ENCODE measurements around the gene TNFSF12. TPM values are rescaled to one million over a fixed set of nuclear protein-coding genes. Genes with fewer than 3 reads are reported as not detected.

TNFSF12 gene
- total RNA-seq, 3 donors from 2014 or later: 39.3 to 65.3 (median 41.1) TPM

- H3K27ac ChIP-seq: no peak overlapping the region
- H3K27me3 ChIP-seq: no peaks in the 10 kb centered on the region
- no peak overlapping the region for H3K4me3 ChIP-seq
- TF ChIP-seq POLR2A (IDR thresholded peaks at IDR 0.05): no peak
- no peak for TF ChIP-seq CTCF (IDR thresholded peaks at IDR 0.05)
- TF ChIP-seq POLR2AphosphoS5 (IDR thresholded peaks at IDR 0.05): no peak
- peaks cover 9% of the 10 kb centered on the region for H3K36me3 ChIP-seq
- DNase-seq (ENCODE audit: low spot score in 2 of 2): no peak
- H3K9me3 ChIP-seq: no peaks in the 10 kb centered on the region
- H3K4me1 ChIP-seq: no peaks in the 10 kb centered on the region
- intact Hi-C loops (cut with DNase I; ENCODE audit: low total_unique reads): loop anchor here (10.0 kb wide), 1 partner anchor 54 kb away; the partner anchor contains the start of gene SENP3
These were observed 37.8 kb upstream of the TNFSF12 start for GRCh38 chr17:7511108-7511507.

GRCh38 chr17:7512105-7512504 lies 36.8 kb upstream of the TNFSF12 start:
- H3K4me3 ChIP-seq: no peak overlapping the region
- no peak overlapping the region for H3K27ac ChIP-seq
- no peaks in the 10 kb centered on the region for H3K4me1 ChIP-seq
- intact Hi-C loops (cut with DNase I; ENCODE audit: low total_unique reads): loop anchor here (10.0 kb wide), 1 partner anchor 53 kb away; the partner anchor contains the start of gene SENP3
- no peaks in the 10 kb centered on the region for H3K9me3 ChIP-seq
- no peaks in the 10 kb centered on the region for H3K27me3 ChIP-seq
- TF ChIP-seq CTCF (IDR thresholded peaks at IDR 0.05): no peak
- TF ChIP-seq POLR2AphosphoS5 (IDR thresholded peaks at IDR 0.05): no peak
- TF ChIP-seq POLR2A (IDR thresholded peaks at IDR 0.05): no peak
- no peak for DNase-seq (ENCODE audit: low spot score in 2 of 2)
- H3K36me3 ChIP-seq: peaks cover 5% of the 10 kb centered on the region

- intact Hi-C loops (cut with DNase I; ENCODE audit: low total_unique reads): loop anchor here (10.0 kb wide), 1 partner anchor 52 kb away; the partner anchor contains the start of gene SENP3
- Histone ChIP-seq H3K4me1 (no peaks in the 10 kb centered on the region), H3K27ac (no peak overlapping the region), H3K36me3 (peaks cover 5% of the 10 kb centered on the region), H3K4me3 (no peak overlapping the region), H3K27me3 (no peaks in the 10 kb centered on the region), H3K9me3 (no peaks in the 10 kb centered on the region)
- no peak for TF ChIP-seq CTCF (IDR thresholded peaks at IDR 0.05)
- DNase-seq (ENCODE audit: low spot score in 2 of 2): no peak
These were observed 35.9 kb upstream of the TNFSF12 start for GRCh38 chr17:7512824-7513540.

GRCh38 chr17:7513850-7514419 lies 34.9 kb upstream of the TNFSF12 start:
- TF ChIP-seq POLR2A (IDR thresholded peaks at IDR 0.05) (no peak), CTCF (IDR thresholded peaks at IDR 0.05) (no peak), POLR2AphosphoS5 (IDR thresholded peaks at IDR 0.05) (no peak)
- intact Hi-C loops (cut with DNase I; ENCODE audit: low total_unique reads): loop anchor here (10.0 kb wide), 1 partner anchor 51 kb away; the partner anchor contains the start of gene SENP3
- Histone ChIP-seq H3K27ac (peak overlapping the region in 1 of 2 donors; percentile 38), H3K27me3 (no peaks in the 10 kb centered on the region), H3K36me3 (peaks cover 5% of the 10 kb centered on the region), H3K4me3 (no peak overlapping the region), H3K9me3 (no peaks in the 10 kb centered on the region), H3K4me1 (no peaks in the 10 kb centered on the region)
- no peak for DNase-seq (ENCODE audit: low spot score in 2 of 2)
